Sigmoid colon (tissue), 7 donors: Measurements from ENCODE around the gene KIAA1217. TPM values are rescaled to one million over a fixed set of nuclear protein-coding genes. Genes with fewer than 3 reads are reported as not detected.

Experiments used
- DNase-seq: peaks from one replicate; pipeline ENCODE4 v3.0.0-alpha.2; 2019
- H3K27ac ChIP-seq, 4 donors: fragments of 200-600 bp; sonication (generic); one replicate each; pipeline ENCODE4 v1.5.1; 2016 to 2019; ENCODE audit warnings: mild to moderate bottlenecking in 1 of 4
- H3K27me3 ChIP-seq, 3 donors: fragments of 200-600 bp; sonication (generic); one replicate each; pipeline ENCODE4 v1.5.1; 2019; ENCODE audit warnings: mild to moderate bottlenecking in 1 of 3
- H3K36me3 ChIP-seq, 4 donors: fragments of 200-600 bp; sonication (generic); one replicate each; pipeline ENCODE4 v1.5.1; 2016 to 2019
- H3K4me1 ChIP-seq, 4 donors: fragments of 200-600 bp; sonication (generic); one replicate each; pipeline ENCODE4 v1.5.1; 2017 to 2019
- H3K4me3 ChIP-seq, 4 donors: fragments of 200-600 bp; sonication (generic); one replicate each; pipeline ENCODE4 v1.5.1; 2017 to 2019; ENCODE audit warnings: mild to moderate bottlenecking in 2 of 4, moderate library complexity in 1 of 4
- H3K9me3 ChIP-seq, 4 donors: fragments of 200-600 bp in 3 of 4; sonication (generic) in 3 of 4; one replicate each; pipeline versions ENCODE4 v1.5.1 to v1.6.1; 2013 to 2019
- EP300 ChIP-seq, 4 donors: sonication (generic); formaldehyde crosslinking; IDR thresholded peaks; one replicate each; pipeline ENCODE4 v1.6.1; 2017; ENCODE audit warnings: antibody characterized with exemption in 4 of 4
- POLR2A ChIP-seq, 2 donors: fragments of 450-650 bp; IDR thresholded peaks; one replicate each; pipeline ENCODE4 v1.6.1; 2016; ENCODE audit warnings: antibody characterized with exemption in 2 of 2, mild to moderate bottlenecking in 2 of 2, moderate library complexity in 2 of 2
- POLR2AphosphoS5 ChIP-seq, 4 donors: sonication (generic); formaldehyde crosslinking; IDR thresholded peaks; one replicate each; pipeline ENCODE4 v1.6.1; 2017; ENCODE audit warnings: antibody characterized with exemption in 4 of 4
- WGBS, 2 donors: extraction: QIAGEN DNeasy Blood & Tissue Kit; methylation state at CpG; one replicate each; pipeline ENCODE4 v1.1.7; 2013; 5-methylcytosine and 5-hydroxymethylcytosine counted together
- intact Hi-C: fragments of 100-400 bp; cut with DNase I; formaldehyde crosslinking; loops from one replicate; pipeline ENCODE4 v1.15.1; 2023
- polyA plus RNA-seq, 3 donors: library from polyadenylated mRNA; stranded (reverse); fragments of 200-250 nt; gene quantifications; one replicate each; pipeline ENCODE4 v1.2.3, GENCODE V29; 2013
- total RNA-seq, 4 donors: library from RNA; depleted of rRNA; stranded (reverse); fragments of >200 nt; gene quantifications; one replicate each; pipeline ENCODE4 v1.1.0, GENCODE V29; 2016
- TF ChIP-seq, protein P1 (sequence below), 4 experiments: fragments of 450-650 bp in 3 of 4; fragments of 200-600 bp in 1 of 4; IDR thresholded peaks; one replicate each; pipeline ENCODE4 v1.5.1; 2016 to 2019; ENCODE audit warnings: antibody characterized with exemption in 4 of 4, mild to moderate bottlenecking in 3 of 4, moderate library complexity in 2 of 4
- donor health status: healthy with polysubstance abuse.
- donor health status: Bipolar disorder and iron deficiency.
- donor health status: healthy.

KIAA1217 gene
- total and polyA plus RNA-seq, 7 donors = 7.6 to 31.9 (median 15.0) TPM

- Histone ChIP-seq H3K27ac (peak overlapping the region in 3 of 4 donors; percentile 33 to 65 (median 61)), H3K27me3 (no peaks in the 10 kb centered on the region), H3K9me3 (no peaks in the 10 kb centered on the region), H3K36me3 (no peaks in the 10 kb centered on the region), H3K4me3 (no peak overlapping the region), H3K4me1 (peaks cover 0 to 14% (median 8%) of the 10 kb centered on the region in 4 donors)
- intact Hi-C loops = loop anchor here (5.0 kb wide), 1 partner anchor 386 kb away; no protein-coding TSS in a partner anchor
- no peak for DNase-seq
- WGBS, 2 donors = 22 to 52% methylated on average over 12 of the region's 12 CpGs
- TF ChIP-seq EP300 (IDR thresholded peaks at IDR 0.05) (no peak), POLR2AphosphoS5 (IDR thresholded peaks at IDR 0.05) (no peak), POLR2A (IDR thresholded peaks at IDR 0.05) (no peak)
- TF ChIP-seq, protein P1, sequence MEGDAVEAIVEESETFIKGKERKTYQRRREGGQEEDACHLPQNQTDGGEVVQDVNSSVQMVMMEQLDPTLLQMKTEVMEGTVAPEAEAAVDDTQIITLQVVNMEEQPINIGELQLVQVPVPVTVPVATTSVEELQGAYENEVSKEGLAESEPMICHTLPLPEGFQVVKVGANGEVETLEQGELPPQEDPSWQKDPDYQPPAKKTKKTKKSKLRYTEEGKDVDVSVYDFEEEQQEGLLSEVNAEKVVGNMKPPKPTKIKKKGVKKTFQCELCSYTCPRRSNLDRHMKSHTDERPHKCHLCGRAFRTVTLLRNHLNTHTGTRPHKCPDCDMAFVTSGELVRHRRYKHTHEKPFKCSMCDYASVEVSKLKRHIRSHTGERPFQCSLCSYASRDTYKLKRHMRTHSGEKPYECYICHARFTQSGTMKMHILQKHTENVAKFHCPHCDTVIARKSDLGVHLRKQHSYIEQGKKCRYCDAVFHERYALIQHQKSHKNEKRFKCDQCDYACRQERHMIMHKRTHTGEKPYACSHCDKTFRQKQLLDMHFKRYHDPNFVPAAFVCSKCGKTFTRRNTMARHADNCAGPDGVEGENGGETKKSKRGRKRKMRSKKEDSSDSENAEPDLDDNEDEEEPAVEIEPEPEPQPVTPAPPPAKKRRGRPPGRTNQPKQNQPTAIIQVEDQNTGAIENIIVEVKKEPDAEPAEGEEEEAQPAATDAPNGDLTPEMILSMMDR (IDR thresholded peaks at IDR 0.05) = no peak
Observed at GRCh38 chr10:24382979-24383663, 174.2 kb downstream of the KIAA1217 start.

DNA sequence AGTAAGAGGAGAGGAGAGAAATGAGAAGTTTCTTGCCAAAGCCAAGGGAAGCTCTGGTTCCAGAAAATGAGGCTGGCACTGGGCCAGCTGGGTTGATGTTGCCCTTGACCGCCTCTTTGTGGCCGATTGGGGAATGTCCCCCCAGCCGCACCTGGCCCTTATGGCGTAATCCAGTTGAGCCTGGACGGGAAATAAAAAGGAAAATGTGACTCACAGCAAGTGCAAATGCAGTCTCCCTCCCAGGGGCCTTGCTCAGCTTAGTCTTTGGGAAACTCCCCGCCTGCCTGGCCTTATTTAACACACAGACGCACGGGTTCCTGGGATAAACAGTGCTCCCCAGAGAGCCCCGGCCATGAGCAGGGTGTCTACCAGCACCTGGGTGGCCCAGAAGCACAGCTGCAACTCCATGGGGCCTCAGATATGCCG, 174.8 kb downstream of the KIAA1217 start:
- no peaks in the 10 kb centered on the region for H3K9me3 ChIP-seq
- H3K4me1 ChIP-seq = peaks cover 0 to 14% (median 8%) of the 10 kb centered on the region in 4 donors
- peak; percentile 94 for DNase-seq
- H3K36me3 ChIP-seq = no peaks in the 10 kb centered on the region
- H3K27ac ChIP-seq = peak overlapping the region; percentile 37 to 65 (median 58)
- no peak overlapping the region for H3K4me3 ChIP-seq
- WGBS, 2 donors = 3 to 25% methylated on average over 10 of the region's 10 CpGs
- TF ChIP-seq EP300 (IDR thresholded peaks at IDR 0.05) (peak in 2 of 4 donors; percentile 51 to 71), POLR2A (IDR thresholded peaks at IDR 0.05) (no peak), POLR2AphosphoS5 (IDR thresholded peaks at IDR 0.05) (peak; percentile 64 to 86 (median 72))
- TF ChIP-seq, protein P1 (IDR thresholded peaks at IDR 0.05) = peak in 2 of 4 experiments; percentile 29 to 31
- intact Hi-C loops = loop anchor here (5.0 kb wide), 1 partner anchor 386 kb away; no protein-coding TSS in a partner anchor
- H3K27me3 ChIP-seq = no peaks in the 10 kb centered on the region

GRCh38 chr10:24384954-24385353, 176.0 kb downstream of the KIAA1217 start:
- H3K27ac ChIP-seq = no peak overlapping the region
- intact Hi-C loops = loop anchor here (5.0 kb wide), 1 partner anchor 388 kb away; no protein-coding TSS in a partner anchor
- peaks cover 0 to 14% (median 8%) of the 10 kb centered on the region in 4 donors for H3K4me1 ChIP-seq
- H3K27me3 ChIP-seq = no peaks in the 10 kb centered on the region
- H3K4me3 ChIP-seq = no peak overlapping the region
- no peaks in the 10 kb centered on the region for H3K36me3 ChIP-seq
- no peak for DNase-seq
- no peaks in the 10 kb centered on the region for H3K9me3 ChIP-seq
- TF ChIP-seq, protein P1 (IDR thresholded peaks at IDR 0.05) = no peak
- TF ChIP-seq EP300 (IDR thresholded peaks at IDR 0.05) (no peak), POLR2A (IDR thresholded peaks at IDR 0.05) (no peak), POLR2AphosphoS5 (IDR thresholded peaks at IDR 0.05) (no peak)
- WGBS, 2 donors = 70 to 71% methylated on average over 5 of the region's 5 CpGs

- Histone ChIP-seq H3K27ac (no peak overlapping the region), H3K4me3 (no peak overlapping the region), H3K27me3 (no peaks in the 10 kb centered on the region), H3K36me3 (no peaks in the 10 kb centered on the region), H3K9me3 (no peaks in the 10 kb centered on the region), H3K4me1 (peaks cover 0 to 14% (median 8%) of the 10 kb centered on the region in 4 donors)
- intact Hi-C loops = no loop called here
- 72 to 91% methylated on average over 7 of the region's 7 CpGs for WGBS, 2 donors
- no peak for DNase-seq
- TF ChIP-seq POLR2A (IDR thresholded peaks at IDR 0.05) (no peak), EP300 (IDR thresholded peaks at IDR 0.05) (no peak), POLR2AphosphoS5 (IDR thresholded peaks at IDR 0.05) (no peak)
- TF ChIP-seq, protein P1 (IDR thresholded peaks at IDR 0.05) = no peak
Observed at GRCh38 chr10:24385776-24386175, 176.8 kb downstream of the KIAA1217 start.
